Epithelial cell of esophagus (primary cell): ENCODE data around the gene NOTCH1.

Experiments used
- DNase-seq: peaks from one replicate; pipeline ENCODE4 v3.0.0; 2010; ENCODE audit warnings: low read depth
- H3K4me3 ChIP-seq: 2 replicates; pipeline ENCODE4 v1.5.1; 2011; ENCODE audit warnings: mild to moderate bottlenecking, low read length, control low read depth
- CTCF ChIP-seq: IDR thresholded peaks from 2 replicates; pipeline ENCODE4 v1.5.1; 2011; ENCODE audit warnings: low read depth, mild to moderate bottlenecking, low read length, control low read depth, inconsistent platforms; ENCODE audit not compliant: insufficient read depth; ENCODE audit errors: missing control alignments

NOTCH1 gene

DNA sequence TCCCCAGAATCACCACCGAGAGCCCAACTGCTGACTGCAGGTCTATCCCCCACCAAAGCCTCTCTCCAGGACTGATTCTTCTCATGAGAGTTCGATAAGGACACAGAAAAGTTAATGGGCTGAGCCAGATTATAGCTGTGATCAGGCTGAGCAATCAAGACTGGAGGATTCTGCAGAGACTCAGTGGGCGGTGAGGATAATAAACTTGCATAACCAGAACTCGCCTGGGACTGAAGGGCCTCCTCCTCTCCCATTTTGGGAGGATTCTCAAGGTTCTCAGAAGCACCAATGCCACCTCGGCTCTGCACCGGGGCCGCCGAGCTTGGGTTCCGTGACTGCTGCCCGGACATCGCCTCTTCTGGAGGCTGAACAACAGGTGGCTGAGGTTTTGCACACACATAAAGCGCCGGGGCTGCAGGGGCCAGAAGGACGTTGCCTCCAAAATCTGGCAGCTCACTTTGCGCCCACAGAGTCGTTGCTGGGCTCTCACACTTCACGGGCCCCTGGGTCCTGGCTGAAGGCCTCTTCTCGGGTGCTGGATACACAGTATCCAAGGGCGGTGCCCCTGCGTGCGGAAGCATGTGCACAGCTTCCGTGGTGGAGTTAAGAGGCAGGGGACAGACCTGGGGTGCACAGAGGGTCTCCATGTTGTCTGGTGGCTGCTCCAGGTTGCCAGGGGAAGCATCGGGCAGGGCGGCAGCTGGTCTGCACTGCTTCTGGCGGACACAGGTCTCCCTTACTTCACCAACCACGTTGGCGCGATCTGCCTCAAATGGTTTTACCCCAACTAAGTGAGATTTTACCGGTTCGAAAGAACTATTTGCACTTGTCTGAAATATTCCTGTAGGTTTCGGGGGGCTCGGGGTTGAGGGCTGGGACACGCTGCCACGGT, 70.6 kb downstream of the NOTCH1 start:
- H3K4me3 ChIP-seq, result no peak overlapping the region
- no peak for DNase-seq
- TF ChIP-seq CTCF, result no peak

DNA sequence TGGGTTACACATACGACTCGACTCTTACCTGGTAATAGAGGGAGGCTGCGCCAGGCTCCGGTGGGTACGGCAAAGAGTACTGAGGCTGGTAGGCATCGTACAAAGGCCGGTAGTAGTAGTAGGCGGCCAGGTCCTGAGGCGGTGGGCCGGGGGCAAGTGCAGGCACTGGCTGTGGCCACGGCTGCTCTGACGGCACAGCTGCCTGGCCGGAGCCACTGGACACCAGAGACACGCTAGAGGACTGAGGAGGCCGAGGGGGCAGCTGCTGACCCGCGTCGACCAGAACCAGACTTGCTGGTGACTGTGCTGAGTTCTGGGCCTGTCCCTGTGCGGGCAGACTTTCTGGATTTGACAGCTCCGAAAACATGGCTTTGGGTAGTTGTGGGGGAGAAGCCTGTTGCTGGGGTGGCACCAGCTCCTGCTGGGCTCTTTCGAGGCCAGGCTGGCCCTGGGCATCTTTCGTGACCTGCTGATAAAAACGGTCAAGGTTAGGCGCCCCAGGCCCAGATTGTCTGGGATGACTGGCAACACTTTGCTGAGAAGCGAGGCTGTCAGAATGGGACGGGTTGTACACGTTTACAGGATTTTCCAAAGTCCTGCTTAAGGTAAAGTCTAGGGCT, 71.7 kb downstream of the NOTCH1 start:
- DNase-seq, result no peak
- no peak for TF ChIP-seq CTCF
- no peak overlapping the region for H3K4me3 ChIP-seq

DNA sequence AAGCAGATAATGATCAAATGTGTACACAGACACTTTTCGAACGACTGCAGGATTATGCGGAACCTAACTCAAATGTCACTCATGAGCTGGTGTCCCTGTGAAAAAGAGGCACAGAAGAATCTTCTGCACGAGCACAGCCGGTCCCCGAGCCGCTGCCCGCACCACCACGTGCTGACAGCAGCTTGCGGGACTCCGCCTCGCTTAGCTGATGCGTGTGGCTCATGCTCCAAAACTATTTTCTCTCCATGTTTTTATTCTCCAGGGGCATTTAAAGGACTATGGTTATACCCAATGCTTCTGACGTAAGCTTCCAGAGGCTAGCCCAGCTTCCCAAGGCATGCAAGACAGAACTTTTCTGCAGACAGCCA, 72.5 kb downstream of the NOTCH1 start:
- TF ChIP-seq CTCF, result no peak
- DNase-seq, result no peak
- no peak overlapping the region for H3K4me3 ChIP-seq

GRCh38 chr9:136472640-136473353, 73.1 kb downstream of the NOTCH1 start:
- TF ChIP-seq CTCF, result no peak
- no peak for DNase-seq
- H3K4me3 ChIP-seq, result no peak overlapping the region

DNA sequence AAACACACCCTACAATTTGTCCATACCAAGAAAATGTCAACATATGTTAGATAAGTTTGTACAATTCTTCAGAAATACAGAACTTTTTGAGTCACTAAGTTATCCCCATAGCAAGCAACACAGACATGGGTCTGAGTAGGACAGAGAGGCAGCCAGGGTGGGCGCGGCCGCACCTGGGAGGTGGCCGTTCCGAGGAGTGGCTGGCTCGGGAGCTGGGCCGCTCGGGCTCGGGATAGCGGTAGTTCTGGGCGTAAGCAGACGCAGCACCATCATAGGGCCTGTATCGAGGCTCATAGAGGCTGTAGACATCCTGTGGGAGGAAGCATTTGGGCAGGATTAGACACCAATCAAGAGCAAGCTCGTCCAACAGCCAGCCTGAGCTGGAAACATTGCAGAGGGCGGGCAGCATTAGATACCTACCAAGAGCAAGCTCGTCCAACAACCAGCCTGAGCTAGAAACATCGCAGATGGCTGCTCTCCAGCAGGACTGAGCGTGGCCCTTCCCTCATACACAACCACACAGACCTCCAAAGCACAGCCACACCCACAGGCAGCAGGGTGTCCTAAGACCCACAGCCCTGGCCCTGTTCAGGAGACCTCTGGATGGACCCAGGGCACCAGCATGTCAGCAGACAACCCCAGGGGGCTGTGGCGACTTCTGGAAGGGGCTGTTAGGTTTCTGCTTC, 73.9 kb downstream of the NOTCH1 start:
- no peak for TF ChIP-seq CTCF

GRCh38 chr9:136470792-136471469, 74.9 kb downstream of the NOTCH1 start:
- no peak overlapping the region for H3K4me3 ChIP-seq
- no peak for TF ChIP-seq CTCF
- DNase-seq, result no peak

More for the DNA sequence above, 73.9 kb downstream of the NOTCH1 start:
- H3K4me3 ChIP-seq, result no peak overlapping the region
- no peak for DNase-seq
